Adipose tissue (tissue), 3 donors: ENCODE measurements around the gene RNF126. TPM values are rescaled to one million over a fixed set of nuclear protein-coding genes. Genes with fewer than 3 reads are reported as not detected.
"Not testable (repeated sequence)": the region's sequence is repeated elsewhere in the genome, so short reads cannot be mapped to it uniquely, and the experiment has no call there.

Experiments used
- H3K27ac ChIP-seq: one replicate; pipeline ENCODE4 v1.5.1; 2013; ENCODE audit warnings: low read depth, low read length
- WGBS, 3 donors: extraction: QIAGEN DNeasy Blood & Tissue Kit; methylation state at CpG; one replicate each; pipeline ENCODE4 v1.1.7; 2013; 5-methylcytosine and 5-hydroxymethylcytosine counted together
- polyA plus RNA-seq, 3 donors: library from polyadenylated mRNA; stranded (reverse); fragments of 200-250 nt; gene quantifications; one replicate each; pipeline ENCODE4 v1.2.3, GENCODE V29; 2013
- donor health status: healthy with polysubstance abuse.
- donor health status: Bipolar disorder and iron deficiency.
- donor health status: healthy.

Gene RNF126
- polyA plus RNA-seq, 3 donors: 19.1 to 50.0 (median 24.8) TPM

DNA sequence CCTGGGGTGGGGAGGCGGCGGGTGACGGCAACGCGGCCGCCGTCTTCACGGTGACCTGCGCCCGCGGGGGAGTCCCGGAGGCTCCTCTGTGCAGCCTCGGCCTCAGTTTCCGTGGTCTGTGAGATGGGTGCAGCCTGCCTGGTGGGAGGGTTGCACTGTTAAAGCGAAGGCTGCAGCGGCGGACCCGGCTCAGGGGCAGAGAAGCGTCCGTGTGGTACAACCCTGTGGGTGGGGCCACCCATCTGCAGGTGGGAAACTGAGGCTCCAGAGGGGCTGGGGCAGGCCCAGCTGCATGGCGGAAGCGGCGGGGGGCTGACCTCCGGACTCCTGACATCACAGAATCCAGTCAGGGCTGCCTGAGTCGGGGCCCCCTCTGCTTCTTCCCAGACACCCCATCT is 22.9 kb downstream of the RNF126 start:
- no peak overlapping the region for H3K27ac ChIP-seq
- 40 to 53% (median 46%) methylated on average over 22 to 25 of the region's 25 CpGs for WGBS, 3 donors

DNA sequence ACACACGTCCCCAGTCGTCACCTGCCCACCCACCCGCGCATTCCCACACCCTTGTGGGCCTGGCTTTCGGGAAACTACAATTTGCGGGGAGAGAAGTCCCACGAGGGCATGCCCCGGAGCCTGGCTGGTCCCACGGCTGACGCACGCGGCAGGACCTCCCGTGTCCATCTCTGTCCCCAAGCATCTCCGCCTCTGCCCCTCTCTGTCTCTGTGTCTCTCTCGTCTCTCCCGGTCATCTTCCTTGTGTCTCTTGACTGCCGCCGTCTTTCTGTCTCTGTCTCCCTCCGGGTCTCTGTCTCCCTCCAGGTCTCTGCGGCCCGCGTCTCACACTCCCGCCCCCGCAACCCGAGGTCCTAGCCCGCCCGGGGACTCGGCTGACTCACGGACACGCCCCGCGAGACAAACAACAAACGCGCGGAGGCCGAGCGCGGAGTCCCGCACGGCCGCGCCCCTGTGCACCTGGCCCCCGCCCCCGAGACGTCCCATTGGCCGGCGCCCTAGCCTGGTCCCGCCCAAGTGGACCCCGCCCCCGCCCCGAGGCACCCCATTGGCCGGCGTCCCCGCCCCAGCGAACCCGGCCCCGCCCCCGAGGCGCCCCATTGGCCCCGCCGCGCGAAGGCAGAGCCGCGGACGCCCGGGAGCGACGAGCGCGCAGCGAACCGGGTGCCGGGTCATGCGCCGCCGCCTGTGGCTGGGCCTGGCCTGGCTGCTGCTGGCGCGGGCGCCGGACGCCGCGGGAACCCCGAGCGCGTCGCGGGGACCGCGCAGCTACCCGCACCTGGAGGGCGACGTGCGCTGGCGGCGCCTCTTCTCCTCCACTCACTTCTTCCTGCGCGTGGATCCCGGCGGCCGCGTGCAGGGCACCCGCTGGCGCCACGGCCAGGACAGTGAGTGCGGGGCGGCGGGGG is 23.5 kb downstream of the RNF126 start, which contains the start of gene FGF22:
Gene FGF22, plus strand, starts transcription at position 627 of the 908 bp plus-strand sequence. Its CDS starts 47 bp downstream, at position 674.
- 3 to 7% (median 6%) methylated on average over 91 to 109 of the region's 109 CpGs for WGBS, 3 donors
- no peak within 1 kb of the TSS for H3K27ac ChIP-seq

DNA sequence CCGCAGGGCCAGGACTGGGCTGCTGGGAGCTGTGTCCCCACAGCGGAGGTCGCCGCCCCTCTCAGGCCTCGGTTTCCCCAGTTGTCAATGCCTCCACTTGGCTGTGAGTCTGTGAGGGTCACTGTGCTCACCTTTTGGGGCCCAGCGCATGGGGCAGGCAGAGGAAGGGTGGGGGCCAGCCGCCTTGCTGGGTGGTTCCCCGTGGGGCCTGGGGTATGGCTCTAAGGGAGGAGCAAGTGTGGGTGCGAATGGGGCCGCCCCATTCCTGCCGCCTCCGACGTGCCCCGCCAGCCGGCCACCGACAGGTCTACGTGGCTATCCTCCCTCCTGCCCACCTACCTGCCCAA is 24.1 kb downstream of the RNF126 start:
- H3K27ac ChIP-seq: no peak overlapping the region
- WGBS, 3 donors: 53 to 67% (median 67%) methylated on average over 16 to 17 of the region's 17 CpGs

DNA sequence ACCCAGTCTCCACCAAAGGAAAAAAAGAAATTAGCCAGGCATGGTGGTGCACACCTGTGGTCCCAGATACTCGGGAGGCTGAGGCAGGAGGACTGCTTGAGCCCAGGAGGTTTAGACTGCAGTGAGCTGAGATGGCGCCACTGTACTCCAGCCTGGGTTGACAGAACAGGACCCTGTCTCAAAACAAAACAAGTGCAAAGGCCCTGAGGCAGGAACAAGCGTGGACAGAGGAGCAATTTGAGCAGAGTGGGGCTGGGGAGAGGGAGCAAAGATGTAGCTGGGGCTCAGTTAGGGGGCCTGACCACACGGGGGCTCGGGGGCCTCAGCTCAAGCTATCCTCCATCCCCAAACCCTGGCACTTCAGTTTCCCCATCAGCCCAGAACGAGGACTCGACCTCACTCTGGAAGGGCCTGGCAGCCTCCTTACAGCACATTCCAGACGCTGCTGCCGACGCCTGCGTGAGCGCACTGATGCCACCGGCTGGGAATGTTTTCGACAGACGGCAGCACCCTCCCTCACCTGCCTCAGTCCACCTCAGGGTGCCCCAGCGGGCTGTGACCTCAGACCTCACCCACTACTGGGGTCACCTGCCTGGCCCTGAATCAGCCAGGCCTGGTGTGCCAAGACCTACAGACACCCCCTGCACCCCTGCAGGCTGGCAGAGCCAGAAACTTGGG is 27.9 kb downstream of the RNF126 start:
- WGBS, 3 donors: 88 to 90% (median 89%) methylated on average over 15 to 16 of the region's 16 CpGs
- H3K27ac ChIP-seq: no peak overlapping the region

DNA sequence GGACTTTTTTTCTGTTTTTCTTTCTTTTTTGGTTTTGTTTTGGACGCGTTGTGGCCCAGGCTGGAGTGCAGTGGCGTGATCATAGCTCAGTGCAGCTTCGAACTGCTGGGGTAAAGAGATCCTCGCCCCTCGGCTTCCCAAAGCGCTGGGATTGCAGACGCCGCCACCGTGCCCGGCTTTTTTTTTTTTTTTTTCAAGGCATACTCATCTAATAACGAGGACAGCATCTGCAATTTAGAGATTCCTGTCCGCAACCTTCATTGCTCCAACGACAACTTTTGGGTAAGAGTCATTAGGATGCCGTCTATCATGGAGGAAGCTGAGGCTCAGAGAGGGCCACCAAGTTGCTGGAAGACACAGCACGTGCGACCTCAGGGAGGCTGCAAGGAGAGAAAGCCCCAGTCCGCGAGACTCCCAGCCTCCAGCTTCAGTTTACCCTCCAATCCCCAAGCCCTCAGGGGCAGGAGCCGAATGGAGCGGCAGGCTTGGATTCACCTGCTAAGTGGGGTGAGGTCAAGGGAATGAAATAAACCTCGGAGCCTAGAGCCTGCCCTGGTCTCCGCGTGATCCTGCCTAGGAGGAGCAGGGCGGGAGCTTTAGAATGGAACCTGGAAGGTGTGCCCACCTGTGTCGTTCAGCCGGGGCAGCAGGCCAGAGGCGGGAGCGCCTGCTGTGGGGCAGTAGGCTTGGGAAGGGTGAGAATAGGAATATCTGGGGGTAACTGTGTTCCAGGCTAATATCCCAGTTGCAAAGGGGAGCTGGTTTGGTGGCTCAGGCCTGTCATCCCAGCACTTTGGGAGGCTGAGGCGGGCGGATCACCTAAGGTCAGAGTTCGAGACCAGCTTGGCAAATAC is 29.0 kb downstream of the RNF126 start:
- H3K27ac ChIP-seq: no peak overlapping the region
- WGBS, 3 donors: 23 to 27% (median 26%) methylated on average over 32 of the region's 32 CpGs

DNA sequence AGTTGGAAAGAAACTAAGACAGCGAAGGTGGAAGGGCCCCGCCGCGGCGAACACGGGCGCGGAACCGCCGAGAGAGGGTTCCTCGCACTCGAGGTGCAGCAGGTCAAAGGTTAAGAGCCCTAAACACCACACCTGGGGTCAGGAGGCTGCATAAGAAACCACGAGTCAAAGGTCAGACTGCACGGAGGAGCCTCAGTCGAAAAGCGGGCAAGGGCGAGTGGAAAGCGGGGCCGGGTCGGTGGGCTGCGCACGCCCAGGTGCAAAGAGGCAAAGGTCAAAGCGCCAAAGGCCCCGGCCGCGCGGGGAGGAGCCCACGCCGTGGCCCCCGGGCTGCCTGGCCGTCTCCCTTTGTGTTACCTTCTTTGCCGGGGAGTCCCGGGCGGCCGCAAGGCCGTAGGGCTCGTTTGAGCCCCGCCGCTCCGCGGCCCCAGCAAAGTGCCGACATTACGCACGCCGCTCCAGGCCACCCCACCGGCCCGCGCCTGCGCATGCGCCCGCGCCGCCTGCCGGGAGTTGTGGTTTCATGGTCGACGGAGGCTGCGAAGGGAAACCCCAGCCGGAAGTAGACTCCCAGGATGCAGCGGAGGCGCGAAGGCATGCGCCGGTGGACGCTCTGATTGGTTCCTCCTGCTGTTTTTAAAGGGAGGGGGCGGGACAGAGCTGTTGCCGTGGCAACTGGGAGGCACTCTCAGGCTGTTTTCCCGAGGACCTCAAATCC is 29.8 kb downstream of the RNF126 start, which contains the start of gene POLRMT:
Gene POLRMT, minus strand, starts transcription at position 470 of the 718 bp plus-strand sequence. Its CDS starts 25 bp downstream, at position 445.
- WGBS, 3 donors: 0 to 1% (median 0%) methylated on average over 58 to 67 of the region's 67 CpGs
- no peak within 1 kb of the TSS for H3K27ac ChIP-seq

DNA sequence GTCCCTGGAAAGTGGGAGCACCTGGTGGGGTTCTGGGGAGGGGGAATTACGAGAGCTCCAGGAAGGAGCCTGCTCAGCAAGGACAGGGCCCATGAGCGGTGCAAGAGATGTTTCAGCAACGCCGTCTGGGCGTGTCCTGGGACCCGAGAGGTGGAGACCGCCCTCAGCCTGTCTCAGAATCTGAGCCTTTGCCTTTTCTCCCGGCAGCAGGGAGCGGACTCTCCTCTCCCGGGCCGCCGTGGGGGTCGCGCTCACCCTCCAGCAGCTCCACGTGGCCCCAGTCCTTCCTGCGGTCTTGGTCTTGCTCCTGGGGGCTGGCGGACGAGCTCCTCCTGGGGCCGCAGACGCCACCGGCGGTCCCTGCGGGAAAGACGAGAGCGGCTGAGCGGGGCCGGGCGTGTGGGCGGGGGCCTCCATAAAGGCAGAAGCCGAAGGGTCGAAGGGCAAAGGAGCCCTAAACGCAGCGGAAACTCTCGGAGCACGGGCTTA is 30.4 kb downstream of the RNF126 start:
- WGBS, 3 donors: 3 to 5% (median 4%) methylated on average over 35 of the region's 35 CpGs

DNA sequence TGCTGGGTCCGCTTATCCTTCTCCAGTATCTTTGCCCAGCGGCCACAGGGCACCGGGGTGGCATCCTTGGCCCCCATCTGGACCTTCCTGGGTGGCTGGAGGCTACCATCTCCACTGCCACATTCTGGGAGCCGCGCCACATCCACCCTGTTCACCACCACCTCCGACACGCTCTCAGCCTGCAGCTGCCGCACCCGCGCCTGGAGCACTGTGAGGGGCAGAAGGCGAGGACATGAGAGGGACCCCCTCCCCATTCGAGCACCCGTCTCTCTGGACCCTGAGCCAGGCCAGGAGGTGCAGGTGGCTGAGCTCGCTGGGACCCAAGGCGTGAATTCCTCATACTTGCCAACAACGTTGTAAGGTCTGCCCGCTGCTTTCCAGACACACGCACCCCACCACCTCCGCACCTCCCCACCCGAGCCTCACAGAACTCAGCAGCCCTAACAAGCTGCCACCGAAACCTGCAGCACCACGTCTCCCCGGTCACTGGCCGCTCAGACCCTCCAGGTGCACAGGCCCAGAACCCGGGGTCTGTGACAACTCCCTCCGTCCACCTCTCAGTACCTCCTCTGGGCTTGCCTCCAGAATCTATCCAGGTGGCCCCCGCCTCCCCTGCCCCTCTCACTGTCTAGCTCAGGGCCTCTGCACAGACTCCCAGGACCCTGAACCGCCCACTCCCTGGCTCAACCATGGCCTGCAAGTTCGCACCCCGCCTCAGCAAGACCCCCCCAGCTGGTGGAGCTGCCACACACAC is 32.9 kb downstream of the RNF126 start:
- no peak overlapping the region for H3K27ac ChIP-seq
- 93 to 94% (median 94%) methylated on average over 30 of the region's 30 CpGs for whole genome bisulfite sequencing, 3 donors

More for the DNA sequence above, 30.4 kb downstream of the RNF126 start:
- H3K27ac ChIP-seq: no peak overlapping the region

DNA sequence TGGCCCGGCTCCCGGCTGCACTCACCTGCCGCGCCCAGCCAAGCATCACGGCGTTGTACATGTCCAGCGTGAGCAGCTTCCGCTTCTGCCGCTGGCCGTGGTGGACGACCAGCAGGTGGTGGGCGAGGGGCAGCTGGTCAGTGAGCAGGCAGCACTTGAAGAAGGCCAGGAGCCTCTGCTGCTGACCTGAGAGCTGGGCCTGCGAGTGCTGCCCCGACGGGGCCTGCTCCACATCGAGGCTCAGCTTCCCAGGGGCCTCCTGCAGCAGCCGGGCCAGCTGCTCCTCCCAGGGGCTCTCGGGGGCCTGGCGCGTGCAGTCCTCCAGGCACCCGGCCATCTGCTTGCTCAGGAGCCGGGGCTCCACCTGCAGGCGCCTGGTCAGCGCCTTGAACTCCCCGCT is 33.5 kb downstream of the RNF126 start:
- H3K27ac ChIP-seq: not testable (repeated sequence)
- 75 to 81% (median 80%) methylated on average over 21 to 25 of the region's 25 CpGs for WGBS, 3 donors

DNA sequence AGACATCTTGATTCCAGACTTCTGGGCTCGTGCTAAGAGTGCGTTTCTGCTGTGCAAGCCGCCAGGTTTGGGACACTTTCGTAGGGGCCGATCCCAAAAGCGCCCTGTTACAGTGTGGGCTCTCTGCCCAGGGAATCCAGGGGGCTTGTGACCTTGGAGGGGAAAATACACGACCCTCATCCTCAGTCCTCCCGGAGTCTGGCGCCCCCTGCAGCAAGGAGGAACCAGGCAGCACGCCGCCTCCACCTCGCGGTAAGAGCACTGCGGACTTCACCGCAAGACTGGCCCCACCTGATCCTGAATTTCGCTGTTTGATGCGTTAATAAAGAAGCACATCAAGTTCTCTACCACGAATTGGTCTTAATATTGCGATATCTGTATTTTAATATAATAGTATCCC is 34.8 kb downstream of the RNF126 start:
- 88 to 90% (median 89%) methylated on average over 19 of the region's 19 CpGs for WGBS, 3 donors
- H3K27ac ChIP-seq: no peak overlapping the region

DNA sequence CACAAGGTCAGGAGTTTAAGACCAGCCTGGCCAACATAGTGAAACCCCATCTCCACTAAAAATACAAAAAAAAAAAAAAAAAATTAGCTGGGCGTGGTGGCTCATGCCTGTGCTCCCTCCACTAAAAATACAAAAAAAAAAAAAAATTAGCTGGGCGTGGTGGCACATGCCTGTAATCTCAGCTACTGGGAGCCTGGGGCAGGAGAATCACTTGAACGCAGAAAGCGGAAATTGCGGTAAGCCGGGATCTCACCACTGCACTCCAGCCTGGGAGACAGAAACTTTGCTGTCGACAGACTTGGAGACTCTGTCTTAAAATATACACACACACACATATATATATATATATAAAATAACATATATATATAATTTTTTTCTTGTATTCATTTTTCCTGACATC is 36.4 kb downstream of the RNF126 start:
- H3K27ac ChIP-seq: not testable (repeated sequence)
- WGBS, 3 donors: 92 to 96% (median 92%) methylated on average over 6 to 7 of the region's 7 CpGs

DNA sequence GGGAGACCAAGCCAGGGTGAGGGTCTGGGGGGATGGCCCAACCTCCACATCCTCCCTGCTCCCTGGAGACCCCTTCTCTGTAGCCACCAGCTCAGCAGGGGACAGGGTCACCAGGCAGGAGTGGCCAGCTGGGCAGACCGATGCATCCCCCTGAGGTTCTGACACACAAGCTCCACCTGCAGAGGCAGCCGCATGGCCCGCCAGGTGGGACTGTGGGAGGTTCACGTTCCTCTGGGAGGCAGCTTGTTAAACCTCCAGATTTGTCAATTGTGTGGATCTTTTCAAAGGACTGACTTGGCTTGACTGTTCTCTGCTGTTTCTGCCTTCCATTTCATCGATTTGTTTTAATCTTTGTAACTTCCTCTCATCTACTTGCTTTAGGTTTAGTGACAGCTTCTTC is 37.8 kb downstream of the RNF126 start:
- 92 to 97% (median 92%) methylated on average over 5 of the region's 5 CpGs for WGBS, 3 donors
- H3K27ac ChIP-seq: no peak overlapping the region

DNA sequence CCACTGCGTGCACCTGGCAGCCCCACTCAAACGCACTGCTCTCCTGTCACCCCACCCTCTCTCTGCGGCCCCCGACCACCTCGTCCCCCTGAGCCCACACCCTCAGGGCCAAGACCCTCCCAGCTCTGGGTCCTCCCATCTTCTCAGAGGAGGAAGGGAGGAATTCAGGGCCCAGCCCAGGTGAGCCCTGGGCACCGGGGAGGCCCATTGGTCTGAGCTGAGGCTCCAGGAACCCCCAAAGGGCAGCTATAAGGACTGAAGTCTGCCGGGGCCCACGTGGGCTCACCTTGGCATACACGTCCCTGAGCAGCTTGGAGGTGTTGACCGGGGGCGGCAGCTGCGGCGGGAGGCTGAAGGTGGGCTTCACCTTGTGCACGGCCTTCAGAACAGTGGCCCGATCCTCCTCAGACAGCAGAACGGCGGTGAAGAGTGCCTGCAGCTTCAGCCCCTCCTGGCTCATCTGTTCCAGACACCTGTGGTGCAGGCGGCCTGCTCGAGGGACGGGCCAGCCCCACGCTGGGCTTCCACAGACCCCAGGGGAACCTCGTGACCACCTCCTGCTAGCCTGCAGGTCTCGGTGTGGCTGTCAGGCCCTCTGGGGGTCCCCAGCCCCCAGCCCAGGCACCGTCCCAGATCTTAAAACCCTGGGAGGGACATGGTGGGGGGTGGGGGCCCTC is 38.4 kb downstream of the RNF126 start:
- H3K27ac ChIP-seq: no peak overlapping the region
- 92 to 93% (median 92%) methylated on average over 21 to 24 of the region's 24 CpGs for WGBS, 3 donors

DNA sequence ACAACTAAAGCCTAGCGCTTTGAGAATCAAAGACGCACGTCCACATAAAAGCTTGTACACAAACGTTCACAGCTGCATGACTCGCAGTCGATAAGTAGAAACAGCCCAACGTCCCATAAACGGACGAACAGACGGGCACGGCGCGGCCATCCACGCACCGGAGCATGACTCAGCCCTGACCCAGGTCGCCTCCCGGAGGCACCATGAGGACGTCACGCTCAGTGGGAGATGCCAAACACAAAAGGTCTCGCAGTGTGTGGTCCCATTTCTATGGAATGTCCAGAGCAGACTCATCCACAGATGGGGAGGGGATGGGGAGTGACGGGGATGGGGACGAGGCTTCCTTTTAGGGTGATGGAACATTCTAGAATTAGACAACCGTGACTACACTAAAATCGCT is 39.0 kb downstream of the RNF126 start:
- no peak overlapping the region for H3K27ac ChIP-seq
- 80 to 90% (median 82%) methylated on average over 24 of the region's 24 CpGs for WGBS, 3 donors

DNA sequence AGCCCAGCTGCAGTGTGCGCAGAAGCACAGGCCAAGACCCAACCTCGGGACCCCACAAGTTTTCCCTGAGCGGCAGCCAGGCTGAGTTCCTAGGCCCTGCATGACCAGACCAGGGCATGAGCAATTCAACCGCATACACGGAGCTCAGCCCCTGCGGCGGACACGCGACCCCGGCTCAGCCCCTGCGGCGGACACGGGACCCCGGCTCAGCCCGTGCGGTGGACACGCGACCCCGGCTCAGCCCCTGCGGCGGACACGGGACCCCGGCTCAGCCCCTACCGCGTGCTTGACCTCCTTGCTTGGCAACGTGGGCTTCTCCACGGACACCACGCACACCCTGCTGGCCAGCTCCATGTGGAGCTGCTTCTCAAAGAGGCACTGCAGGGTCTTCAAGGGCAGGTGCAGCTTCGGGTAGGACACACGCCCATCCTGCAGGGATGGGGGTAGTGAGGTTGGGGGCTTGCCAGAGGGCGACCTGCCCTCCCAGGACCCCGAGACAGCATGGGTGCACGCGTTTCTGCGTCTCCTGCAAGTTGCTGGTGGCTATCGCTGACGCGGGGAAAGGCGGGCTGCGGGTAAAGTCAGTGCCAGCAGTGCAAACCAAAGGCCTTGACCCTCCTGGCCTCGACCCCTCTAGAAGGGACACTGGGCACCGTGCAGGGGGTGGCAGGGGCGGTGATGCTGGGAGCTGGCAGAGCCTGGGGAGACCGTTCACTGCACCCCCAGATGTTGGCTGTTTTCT is 39.7 kb downstream of the RNF126 start:
- H3K27ac ChIP-seq: no peak overlapping the region
- WGBS, 3 donors: 92 to 94% (median 94%) methylated on average over 37 to 44 of the region's 44 CpGs

DNA sequence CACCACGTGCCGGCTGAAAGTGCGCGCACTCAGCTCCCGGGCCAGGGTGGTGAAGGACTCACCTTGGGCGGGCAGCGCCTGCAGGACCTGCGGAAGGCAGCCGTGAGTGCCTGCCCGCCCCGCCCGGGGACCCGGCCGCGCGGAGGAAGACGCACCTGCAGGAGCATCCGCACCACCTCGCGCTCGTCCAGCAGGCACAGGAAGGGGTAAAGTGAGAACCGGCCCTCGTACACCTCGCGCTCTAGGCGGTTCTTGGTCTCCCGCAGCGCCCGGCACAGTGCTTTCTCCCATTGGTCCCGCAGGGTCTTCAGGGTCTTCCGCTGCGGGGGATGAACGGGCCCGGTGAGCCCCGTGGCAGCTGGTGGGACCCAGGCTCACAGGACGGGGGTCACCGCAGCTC is 40.3 kb downstream of the RNF126 start:
- 93 to 96% (median 96%) methylated on average over 32 to 37 of the region's 37 CpGs for WGBS, 3 donors
- no peak overlapping the region for H3K27ac ChIP-seq
